Stimulated activated CD4-positive, alpha-beta T cell treated with anti-CD3 and anti-CD28 coated beads, Interleukin-12 subunit alpha, Interleukin-12 subunit beta, amount 100 ng/mL, for 24 hours (primary cell): ENCODE data around the gene SRSF8.
"Not testable (repeated sequence)": the region's sequence is repeated elsewhere in the genome, so short reads cannot be mapped to it uniquely, and the experiment has no call there.

Source experiments
- DNase-seq, 2 experiments: peaks; one replicate each; pipeline ENCODE4 v3.0.0-alpha.2; 2020; ENCODE audit warnings: low read depth in 2 of 2

SRSF8 gene, protein sequence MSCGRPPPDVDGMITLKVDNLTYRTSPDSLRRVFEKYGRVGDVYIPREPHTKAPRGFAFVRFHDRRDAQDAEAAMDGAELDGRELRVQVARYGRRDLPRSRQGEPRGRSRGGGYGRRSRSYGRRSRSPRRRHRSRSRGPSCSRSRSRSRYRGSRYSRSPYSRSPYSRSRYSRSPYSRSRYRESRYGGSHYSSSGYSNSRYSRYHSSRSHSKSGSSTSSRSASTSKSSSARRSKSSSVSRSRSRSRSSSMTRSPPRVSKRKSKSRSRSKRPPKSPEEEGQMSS

DNA sequence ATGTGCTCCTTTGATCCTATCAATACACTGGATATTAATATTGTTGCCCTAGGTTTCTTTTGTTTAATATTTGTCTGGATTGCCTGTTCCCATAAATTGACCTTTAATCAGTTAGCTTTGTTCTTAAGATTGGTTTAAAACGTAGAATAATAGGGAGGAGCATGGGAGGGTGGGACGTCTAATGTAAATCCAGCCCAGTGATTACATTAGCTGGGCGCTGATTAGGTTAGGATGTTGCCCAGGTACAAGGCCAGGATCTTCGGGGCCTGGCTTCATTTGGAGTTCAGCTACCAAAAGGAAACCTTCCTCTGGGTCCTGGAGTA lies at the start of gene SRSF8:
TSS of gene SRSF8 (plus strand) at position 204 of the 323 bp plus-strand sequence. CDS start 308 bp downstream, outside the sequence.
- no peak for DNase-seq

DNA sequence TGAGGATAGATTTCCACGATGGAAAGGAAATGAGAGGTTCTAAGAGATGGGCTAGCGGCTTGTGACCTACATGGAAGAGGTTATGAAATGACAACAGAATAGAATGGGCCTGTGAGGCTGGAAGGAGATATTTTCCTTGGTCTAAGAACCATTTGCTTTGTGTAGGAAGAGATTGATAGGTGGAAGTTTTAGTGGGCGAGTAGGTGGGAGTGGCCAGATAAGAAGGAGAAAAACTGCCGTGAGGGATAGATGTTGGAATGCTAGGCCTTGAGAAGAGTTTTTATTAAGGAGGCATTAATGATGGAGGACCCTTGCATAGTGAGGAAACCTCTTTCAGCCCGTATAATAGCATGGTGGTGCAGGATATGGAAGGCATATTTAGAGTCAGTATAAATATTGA lies 45.3 kb upstream of the SRSF8 start:
- not testable (repeated sequence) for DNase-seq

DNA sequence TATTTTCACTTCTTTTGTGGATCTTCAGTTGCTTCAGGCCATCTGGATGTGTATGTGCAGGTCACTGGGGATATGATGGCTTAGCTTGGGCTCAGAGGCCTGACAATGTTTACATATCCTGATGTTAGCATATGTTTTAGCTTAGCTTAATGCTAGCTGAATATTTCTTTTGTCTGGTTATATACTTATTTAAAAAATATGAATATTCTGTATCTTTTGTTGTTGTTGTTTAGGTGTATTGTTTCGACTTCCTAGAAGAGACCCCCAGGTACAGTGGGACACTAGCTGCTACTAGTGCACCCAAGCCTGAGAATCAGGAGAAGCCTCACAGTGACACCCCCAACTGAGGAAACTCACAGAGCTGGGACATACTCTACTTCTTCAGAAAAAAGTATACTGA lies 41.8 kb upstream of the SRSF8 start, which contains the start of gene KDM4E:
TSS of gene KDM4E (plus strand) at position 301 of the 400 bp plus-strand sequence. CDS start 300 bp downstream, outside the sequence.
- DNase-seq = no peak

DNA sequence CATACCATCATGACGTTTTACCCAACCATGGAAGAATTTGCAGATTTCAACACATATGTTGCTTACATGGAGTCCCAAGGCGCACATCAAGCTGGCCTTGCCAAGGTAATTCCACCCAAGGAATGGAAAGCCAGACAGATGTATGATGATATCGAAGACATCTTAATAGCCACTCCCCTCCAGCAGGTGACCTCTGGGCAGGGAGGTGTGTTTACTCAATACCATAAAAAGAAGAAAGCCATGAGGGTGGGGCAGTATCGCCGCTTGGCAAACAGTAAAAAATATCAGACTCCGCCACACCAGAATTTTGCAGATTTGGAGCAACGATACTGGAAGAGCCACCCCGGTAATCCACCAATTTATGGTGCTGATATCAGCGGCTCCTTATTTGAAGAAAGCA lies 41.1 kb upstream of the SRSF8 start:
- not testable (repeated sequence) for DNase-seq

DNA sequence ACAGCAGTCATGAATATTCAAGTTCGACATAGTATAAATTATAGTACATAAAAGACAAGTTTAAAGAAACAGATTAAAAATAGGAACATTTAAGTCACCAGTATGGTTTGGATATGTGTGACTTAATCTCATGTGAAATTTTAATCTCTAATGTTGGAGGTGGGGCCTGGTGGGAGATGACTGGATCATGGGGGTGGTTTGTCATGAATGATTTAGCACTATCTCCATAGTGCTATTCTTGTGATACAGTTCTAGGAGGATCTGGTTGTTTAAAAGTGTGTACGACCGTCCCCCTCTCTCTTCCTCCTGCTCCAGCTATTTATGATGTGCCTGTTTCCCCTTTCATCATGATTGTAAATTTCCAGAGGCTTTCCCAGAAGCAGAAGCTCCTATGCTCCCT lies 38.4 kb upstream of the SRSF8 start:
- no peak for DNase-seq

DNA sequence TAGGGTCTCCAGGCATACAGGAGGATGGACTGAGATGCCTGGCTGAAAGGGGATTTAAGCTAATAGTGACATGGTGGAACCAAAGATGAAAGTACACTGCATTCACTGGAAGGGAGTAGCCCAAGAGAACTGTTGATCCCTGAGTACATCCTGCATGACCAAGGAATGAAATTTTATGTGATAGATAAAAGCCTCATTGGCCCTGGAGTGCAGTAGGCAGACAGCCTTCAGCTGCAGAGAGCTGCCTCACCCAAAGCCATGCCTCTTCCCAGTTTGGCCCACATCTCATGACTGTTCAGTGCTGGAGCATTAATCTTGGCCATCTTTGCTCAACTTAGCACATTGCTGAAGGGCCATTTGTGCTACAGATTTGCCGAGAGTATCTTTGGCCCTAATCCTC lies 33.7 kb upstream of the SRSF8 start:
- DNase-seq = no peak

DNA sequence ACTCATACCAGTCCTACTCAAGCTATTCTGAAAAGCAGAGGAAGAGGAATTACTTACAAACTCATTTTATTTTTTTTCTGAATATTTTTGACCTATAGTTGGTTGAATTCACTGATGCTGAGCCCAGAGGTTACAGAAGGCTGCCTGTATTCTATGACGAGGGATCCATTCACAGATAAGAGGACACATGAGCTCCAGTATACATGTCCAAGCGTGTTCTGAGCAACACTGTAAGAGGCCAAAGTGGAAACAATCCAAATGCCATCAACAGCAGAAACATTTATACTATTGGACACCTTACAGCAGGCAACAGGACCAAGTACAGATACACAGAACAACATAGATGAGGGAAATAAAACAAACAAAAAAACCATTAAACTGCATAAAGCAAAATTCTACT lies 31.4 kb upstream of the SRSF8 start:
- no peak for DNase-seq

DNA sequence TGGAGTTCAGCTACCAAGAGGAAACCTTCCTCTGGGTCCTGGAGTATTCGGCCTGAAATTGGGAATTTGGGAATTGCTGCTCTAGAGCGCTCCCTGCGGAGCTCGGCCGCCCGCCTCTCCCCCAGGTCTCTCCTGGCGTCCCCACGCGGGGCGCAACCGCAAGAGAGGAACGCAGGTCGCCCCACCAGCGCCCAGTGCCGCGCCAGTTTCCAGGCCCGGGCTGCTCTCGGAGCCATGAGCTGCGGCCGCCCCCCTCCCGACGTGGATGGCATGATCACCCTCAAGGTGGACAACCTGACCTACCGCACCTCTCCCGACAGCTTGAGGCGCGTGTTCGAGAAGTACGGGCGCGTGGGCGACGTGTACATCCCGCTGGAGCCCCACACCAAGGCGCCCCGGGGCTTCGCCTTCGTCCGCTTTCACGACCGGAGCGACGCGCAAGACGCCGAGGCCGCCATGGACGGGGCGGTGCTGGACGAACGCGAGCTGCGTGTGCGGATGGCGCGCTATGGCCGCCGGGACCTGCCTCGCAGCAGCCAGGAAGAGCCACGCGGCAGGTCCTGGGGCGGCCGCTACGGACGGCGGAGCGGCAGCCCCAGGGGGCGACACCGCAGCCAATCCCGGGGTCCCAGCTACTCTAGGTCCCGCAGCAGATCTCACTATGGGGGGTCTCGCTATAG lies 29.2 kb upstream of the SRSF8 start:
- not testable (repeated sequence) for DNase-seq

DNA sequence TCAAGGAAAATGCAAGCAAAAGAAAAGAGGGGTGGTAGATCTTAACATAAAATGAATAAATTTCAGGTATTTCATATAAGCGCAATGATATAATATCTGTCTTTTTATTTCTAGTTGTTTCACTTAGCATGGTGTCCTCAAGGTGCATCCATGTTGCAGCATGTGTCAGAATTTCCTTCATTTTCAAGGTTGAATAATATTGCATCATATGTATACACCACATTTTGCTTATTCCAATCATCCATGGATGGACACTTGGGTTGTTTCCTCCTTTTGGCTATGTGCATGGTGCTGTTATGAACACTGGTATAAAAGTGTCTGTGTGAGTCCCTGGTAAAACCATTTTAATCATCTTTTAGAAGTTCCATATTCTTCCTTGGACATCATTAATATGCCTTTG lies 24.5 kb upstream of the SRSF8 start:
- no peak for DNase-seq

DNA sequence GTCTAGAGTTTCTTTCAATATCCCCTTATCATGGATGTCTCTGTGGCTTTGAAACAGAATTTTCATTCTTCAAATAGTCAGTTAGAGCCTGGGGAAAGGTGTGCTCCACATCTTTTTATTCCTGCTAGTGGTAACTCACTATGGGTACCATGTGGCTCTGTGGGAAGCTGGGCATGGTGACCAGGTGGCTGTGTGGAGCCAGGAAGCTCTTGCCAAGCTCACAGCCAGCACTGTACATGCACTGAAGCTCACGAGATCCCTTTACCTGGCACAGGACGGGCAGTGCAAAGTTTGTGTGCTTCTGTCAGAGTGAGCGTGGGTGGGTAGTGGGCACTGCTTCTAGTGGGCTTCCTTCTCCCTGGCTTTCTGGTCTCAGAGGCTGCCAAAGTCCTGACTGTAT lies 23.8 kb upstream of the SRSF8 start:
- DNase-seq = no peak

DNA sequence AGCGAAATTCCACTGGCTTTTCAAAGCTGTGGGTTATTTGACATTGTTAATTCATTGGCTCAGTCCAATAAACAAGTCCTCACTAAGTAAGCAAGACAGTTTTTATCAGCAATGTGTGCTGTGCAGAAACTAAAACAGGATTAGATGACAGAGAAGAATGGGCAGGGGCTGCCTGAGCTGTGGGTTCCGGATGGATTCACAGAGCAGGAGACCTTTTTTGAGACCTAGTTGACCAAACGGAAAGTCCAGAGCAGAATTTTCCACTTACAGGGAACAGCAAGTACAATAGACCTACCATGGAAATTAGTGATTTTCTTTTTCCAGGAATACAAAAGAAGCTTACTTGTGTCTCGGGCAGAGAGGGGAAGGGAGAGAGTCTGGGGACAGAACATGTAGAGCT lies 22.7 kb upstream of the SRSF8 start:
- DNase-seq = no peak

DNA sequence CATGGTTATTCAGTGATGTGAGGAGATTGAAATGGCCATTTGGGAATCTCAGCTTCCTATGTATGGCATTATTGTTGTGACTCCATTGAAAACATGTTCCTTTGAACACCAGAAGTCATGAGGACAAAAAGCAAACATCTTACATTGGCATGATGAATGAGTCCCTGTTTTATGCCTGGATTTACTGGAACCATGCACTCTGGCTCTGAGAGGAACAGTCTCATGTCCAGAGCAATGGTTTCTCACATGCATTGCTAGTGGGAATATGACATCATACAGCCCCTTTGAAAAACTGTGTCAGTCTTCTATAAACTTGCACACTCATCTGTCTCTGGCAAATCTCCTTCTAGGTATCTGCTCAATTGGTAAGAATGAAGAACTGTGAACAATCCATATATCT lies 20.9 kb upstream of the SRSF8 start:
- no peak for DNase-seq

DNA sequence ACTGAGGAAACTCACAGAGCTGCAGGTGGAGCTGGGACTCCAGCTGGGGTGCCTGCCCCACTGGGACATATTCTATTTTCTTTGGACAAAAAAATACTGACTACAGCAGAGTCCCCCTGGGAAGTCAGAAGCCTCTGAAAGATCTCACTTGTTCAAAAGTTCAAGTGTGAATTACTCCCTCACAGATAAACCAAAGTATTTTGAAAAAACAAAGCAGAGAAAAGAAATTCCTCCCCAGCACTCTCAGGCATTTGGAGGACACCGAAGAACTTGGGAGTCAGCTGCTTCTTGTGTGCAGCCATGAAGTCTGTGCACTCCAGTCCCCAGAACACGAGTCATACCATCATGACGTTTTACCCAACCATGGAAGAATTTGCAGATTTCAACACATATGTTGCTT lies 17.6 kb upstream of the SRSF8 start, which contains the start of gene KDM4F:
TSS of gene KDM4F (plus strand) at position 301 of the 400 bp plus-strand sequence.
- not testable (repeated sequence) for DNase-seq

DNA sequence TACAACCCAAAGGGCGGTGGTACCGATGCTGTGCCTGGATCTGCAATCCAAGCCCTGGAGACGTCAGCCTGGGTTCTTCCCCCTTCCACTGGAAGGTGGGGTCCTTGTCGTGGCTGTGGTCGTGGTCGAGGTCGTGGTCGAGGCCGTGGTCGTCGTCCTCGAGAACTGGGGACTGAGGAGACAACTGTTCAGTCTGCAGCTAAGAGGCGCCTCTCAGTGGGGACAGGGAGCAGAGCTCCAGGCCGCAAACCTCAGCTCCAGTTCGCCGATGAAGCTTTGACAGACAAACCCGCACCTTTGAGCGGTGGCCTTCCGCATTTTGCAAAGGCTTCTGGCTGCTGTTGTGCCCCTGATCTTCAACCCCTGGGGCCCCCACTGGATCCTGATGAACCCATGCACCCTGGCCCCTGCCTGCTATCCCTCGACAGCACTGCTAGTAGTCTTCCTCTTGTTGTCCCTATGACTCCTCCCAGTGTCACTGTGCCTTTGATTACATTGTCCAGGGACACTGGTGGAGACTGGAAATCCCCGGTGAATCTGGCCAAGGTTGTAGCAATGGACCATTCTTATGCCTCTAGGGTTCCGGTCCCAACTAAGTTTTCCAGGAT lies 16.0 kb upstream of the SRSF8 start:
- DNase-seq = no peak

DNA sequence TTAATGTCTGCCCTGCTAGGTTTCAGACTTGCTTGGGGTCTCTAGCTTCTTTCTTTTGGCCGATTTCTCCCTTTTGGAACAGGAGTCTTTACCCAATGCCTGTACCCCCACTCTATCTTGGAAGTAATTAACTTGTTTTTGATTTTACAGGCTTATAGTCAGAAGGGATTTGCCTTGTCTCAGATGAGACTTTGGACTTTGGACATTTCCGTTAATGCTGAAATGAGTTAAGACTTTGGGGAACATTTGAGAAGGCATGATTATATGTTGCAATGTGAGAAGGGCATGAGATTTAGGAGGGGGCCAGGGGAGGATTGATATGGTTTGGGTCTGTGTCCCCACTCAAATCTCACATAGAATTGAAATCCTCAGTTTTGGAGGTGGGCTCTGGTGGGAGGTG lies 12.4 kb upstream of the SRSF8 start:
- DNase-seq = no peak

DNA sequence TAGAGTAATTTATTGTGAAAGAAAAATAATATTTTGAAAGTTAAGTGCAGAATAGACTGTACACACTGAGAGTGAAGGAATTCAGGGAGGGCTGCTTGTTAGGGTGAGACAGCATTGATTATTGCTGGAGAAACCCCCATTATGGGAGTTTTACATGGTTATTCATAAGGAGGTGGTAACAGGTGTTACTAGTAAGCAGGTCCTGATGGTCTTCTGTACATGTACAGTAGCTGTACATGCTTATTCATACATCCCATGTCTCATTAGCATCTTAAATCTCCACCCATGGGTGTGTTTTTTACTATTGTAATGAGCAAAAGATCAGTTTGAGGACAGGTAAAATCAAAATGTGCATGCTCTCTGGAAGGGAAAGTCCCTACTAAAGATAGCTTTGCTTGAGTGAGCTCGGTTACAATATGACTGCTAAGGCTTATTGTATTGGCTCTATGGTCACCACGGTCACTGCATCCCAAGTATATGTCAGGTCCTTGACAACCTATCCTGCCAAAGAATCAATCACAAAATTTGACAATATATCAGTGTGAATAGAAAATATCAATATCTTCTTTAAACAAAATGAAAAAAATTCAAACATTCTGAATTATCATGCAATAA lies 11.3 kb upstream of the SRSF8 start:
- DNase-seq = no peak

DNA sequence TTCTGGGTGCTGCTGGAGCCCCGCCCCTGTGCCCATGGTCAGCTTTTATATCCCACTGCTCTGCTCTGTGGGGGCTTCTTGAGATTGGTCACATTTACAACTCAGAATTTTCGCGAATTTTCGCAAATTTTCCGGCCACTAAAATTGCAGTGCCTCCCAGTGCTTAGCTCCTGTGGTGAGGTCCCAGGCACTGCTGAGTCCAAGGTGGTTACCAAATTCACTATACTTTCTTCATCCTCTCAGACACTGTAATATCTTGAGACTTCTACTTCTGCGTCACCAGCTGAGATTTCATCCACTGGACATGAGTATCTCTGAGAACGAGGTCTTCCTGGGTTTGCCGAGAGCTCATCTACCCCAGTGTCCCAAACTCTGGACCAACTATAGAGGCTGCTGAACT lies 8.8 kb upstream of the SRSF8 start:
- no peak for DNase-seq

DNA sequence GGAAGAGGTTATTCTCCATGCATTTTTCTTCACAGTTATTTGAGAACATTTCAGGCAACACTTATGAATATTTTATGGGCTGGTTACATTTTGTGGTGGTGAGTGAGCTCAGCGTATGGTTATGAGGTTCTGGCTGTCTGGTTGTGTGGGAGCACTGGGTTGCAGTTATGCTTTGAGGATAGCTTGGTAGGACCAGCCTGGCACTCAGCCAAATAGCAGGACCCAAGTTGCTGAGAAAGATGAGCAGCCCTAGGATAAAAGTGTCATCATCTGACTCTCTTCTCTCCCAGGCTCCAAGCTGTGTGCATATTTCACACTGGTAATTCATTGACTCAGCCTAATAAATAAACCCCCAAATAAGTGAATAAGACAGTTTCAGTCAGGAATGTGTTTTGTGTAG lies 8.1 kb upstream of the SRSF8 start:
- DNase-seq = no peak

DNA sequence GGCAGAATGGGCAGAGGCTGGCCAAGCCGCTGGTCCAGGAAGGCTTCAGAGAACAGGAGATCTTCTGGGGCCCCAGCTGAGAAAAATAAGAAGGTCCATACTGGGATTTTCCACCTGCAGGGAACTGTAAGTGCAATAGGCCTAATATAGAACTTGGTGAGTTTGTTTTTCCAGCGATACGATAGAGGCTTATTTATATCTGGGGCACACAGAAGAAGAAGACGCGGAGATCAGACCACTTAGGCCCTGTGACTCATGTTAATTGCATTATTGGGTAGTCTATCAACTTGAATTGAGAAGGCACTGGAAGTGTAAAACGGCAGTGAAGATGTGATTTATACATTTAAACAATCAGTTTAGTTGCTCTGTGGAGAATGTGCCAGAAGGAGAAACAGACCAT lies 7.7 kb upstream of the SRSF8 start:
- DNase-seq = no peak

DNA sequence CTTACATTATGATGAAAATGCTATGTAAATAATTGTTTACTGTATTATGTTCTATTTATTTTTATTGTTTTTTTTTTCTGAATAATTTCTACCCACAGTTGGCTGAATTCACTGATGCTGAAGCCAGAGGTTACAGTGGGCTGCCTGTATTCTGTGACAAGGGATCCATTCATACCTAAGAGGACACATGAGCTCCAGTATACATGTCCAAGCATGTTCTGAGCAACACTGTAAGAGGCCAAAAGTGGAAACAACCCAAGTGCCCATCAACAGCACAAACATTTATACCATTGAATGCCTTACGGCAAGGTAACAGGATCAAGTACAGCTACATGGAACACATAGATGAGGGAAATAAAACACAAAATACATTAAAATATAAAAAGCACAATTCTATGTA lies 1.4 kb upstream of the SRSF8 start:
- DNase-seq = no peak

DNA sequence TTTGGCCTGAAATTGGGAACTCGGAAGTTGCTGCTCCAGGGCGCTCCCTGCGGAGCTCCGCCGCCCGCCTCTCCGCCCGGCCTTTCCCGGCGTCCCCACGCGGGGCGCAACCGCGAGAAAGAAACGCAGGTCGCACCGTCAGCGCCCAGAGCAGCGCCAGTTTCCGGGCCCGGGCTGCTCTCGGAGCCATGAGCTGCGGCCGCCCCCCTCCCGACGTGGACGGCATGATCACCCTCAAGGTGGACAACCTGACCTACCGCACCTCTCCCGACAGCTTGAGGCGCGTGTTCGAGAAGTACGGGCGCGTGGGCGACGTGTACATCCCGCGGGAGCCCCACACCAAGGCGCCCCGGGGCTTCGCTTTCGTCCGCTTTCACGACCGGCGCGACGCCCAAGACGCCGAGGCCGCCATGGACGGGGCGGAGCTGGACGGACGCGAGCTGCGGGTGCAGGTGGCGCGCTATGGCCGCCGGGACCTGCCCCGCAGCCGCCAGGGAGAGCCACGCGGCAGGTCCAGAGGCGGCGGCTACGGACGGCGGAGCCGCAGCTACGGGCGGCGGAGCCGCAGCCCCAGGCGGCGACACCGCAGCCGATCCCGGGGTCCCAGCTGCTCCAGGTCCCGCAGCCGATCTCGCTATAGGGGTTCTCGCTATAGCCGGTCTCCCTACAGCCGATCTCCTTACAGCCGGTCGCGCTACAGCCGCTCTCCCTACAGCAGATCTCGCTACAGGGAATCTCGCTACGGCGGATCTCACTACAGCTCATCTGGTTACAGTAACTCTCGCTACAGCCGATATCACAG lies 521 bp downstream of the SRSF8 start:
- peak; percentile 64 to 69 for DNase-seq

DNA sequence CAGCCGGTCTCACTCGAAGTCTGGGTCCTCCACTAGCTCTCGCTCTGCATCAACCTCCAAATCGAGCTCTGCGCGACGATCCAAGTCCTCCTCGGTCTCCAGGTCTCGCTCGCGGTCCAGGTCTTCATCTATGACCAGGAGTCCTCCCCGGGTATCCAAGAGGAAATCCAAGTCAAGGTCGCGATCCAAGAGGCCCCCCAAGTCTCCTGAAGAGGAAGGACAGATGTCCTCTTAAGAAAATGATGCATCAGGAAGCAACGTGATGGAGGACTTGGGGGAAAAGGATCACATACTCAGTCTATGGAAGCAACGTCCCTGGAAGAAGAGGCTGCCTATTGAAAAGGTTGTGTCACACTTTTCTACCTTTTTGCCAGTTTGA lies 1.1 kb downstream of the SRSF8 start:
- DNase-seq = peak in 1 of 2 experiments; percentile 33
